Stomach (tissue), 9 donors: ENCODE data around the gene PDE3A. TPM values are rescaled to one million over a fixed set of nuclear protein-coding genes. Genes with fewer than 3 reads are reported as not detected.

ENCODE experiments used
- DNase-seq, 2 donors: peaks; one replicate each; pipeline versions ENCODE4 v3.0.0 to v3.0.0-alpha.2; 2013 to 2019
- H3K27ac ChIP-seq, 5 donors: fragments of 200-600 bp in 4 of 5; sonication (generic) in 4 of 5; one replicate each; pipeline ENCODE4 v1.5.1; 2013 to 2019; ENCODE audit warnings: mild to moderate bottlenecking in 1 of 5, moderate library complexity in 1 of 5
- H3K27me3 ChIP-seq, 3 donors: fragments of 200-600 bp; sonication (generic); one replicate each; pipeline ENCODE4 v1.5.1; 2017 to 2019; ENCODE audit warnings: mixed run types in 1 of 3
- H3K36me3 ChIP-seq, 4 donors: fragments of 200-600 bp; sonication (generic); 1 replicate in 3 of 4; 2 replicates in 1 of 4; pipeline ENCODE4 v1.5.1; 2016 to 2019
- H3K4me1 ChIP-seq, 4 donors: fragments of 200-600 bp; sonication (generic); one replicate each; pipeline ENCODE4 v1.5.1; 2016 to 2019
- H3K4me3 ChIP-seq, 4 donors: fragments of 200-600 bp; sonication (generic) in 3 of 4; one replicate each; pipeline ENCODE4 v1.5.1; 2016 to 2019; ENCODE audit warnings: mild to moderate bottlenecking in 1 of 4
- H3K9me3 ChIP-seq, 4 donors: fragments of 200-600 bp; sonication (generic); one replicate each; pipeline ENCODE4 v1.5.1; 2016 to 2019
- EP300 ChIP-seq: sonication (generic); formaldehyde crosslinking; IDR thresholded peaks from one replicate; pipeline ENCODE4 v1.6.1; 2017; ENCODE audit warnings: antibody characterized with exemption
- POLR2A ChIP-seq, 4 donors: fragments of 450-650 bp; IDR thresholded peaks; one replicate each; pipeline ENCODE4 v1.6.1; 2016; ENCODE audit warnings: antibody characterized with exemption in 4 of 4, control low read depth in 2 of 4, mild to moderate bottlenecking in 1 of 4, moderate library complexity in 1 of 4
- POLR2AphosphoS5 ChIP-seq, 3 donors: sonication (generic); formaldehyde crosslinking; IDR thresholded peaks; one replicate each; pipeline ENCODE4 v1.6.1; 2016; ENCODE audit warnings: antibody characterized with exemption in 3 of 3
- WGBS, 5 donors: extraction: QIAGEN DNeasy Blood & Tissue Kit in 3 of 5; methylation state at CpG; one replicate each; pipeline versions ENCODE4 v1.1.5 to v1.1.7; 2013 to 2018; 5-methylcytosine and 5-hydroxymethylcytosine counted together
- intact Hi-C: fragments of 100-400 bp; cut with DNase I; formaldehyde crosslinking; loops from one replicate; pipeline ENCODE4 v1.15.1; 2023; ENCODE audit warnings: low total_unique reads
- polyA plus RNA-seq, 3 donors: library from polyadenylated mRNA; stranded (reverse); fragments of 200-250 nt; gene quantifications; one replicate each; pipeline ENCODE4 v1.2.3, GENCODE V29; 2013
- total RNA-seq, 5 donors: library from RNA; depleted of rRNA; stranded (reverse); fragments of >200 nt; gene quantifications; one replicate each; pipeline versions ENCODE4 v1.1.0 to v1.2.3, GENCODE V29; 2014 to 2016
- TF ChIP-seq, protein P1 (sequence below), 7 experiments: fragments of 450-650 bp in 4 of 7; fragments of 200-600 bp in 3 of 7; sonication (generic) in 3 of 7; IDR thresholded peaks; one replicate each; pipeline ENCODE4 v1.5.1; 2016 to 2019; ENCODE audit warnings: antibody characterized with exemption in 7 of 7, control low read depth in 2 of 7, mild to moderate bottlenecking in 1 of 7
- donor health status: healthy with polysubstance abuse.
- donor health status: Bipolar disorder and iron deficiency.
- donor health status: healthy.

Gene PDE3A
- total and polyA plus RNA-seq, 8 donors: 0.19 to 50.9 (median 12.0) TPM

DNA sequence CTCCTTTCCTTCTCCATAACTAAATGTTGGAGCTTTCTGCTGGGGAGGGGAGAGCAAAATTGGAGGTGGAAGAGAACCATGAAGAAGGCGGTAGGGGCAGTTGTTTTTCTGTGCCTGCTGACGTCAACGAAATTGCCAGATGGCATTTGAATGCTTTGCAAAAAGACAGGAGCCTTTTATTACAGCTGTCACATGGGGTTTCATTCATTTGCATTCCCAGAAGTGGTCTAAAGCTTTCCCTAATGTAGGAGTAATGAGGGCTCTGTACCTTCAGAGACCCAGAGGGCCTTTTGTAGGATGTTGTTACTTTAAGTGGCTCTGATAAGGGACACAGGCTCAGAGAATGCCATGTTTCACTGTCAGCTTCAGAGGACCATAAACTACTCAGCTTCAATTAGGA, 219.7 kb downstream of the PDE3A start:
- Histone ChIP-seq H3K9me3 (no peaks in the 10 kb centered on the region), H3K4me1 (no peaks in the 10 kb centered on the region), H3K27me3 (no peaks in the 10 kb centered on the region), H3K27ac (no peak overlapping the region), H3K36me3 (no peaks in the 10 kb centered on the region), H3K4me3 (no peak overlapping the region)
- WGBS, 5 donors: 54 to 80% (median 73%) methylated on average over 3 of the region's 3 CpGs
- intact Hi-C loops: no loop called here
- TF ChIP-seq EP300: no peak
- TF ChIP-seq POLR2A (IDR thresholded peaks at IDR 0.05): no peak
- TF ChIP-seq POLR2AphosphoS5 (IDR thresholded peaks at IDR 0.05): no peak
- TF ChIP-seq, protein P1, sequence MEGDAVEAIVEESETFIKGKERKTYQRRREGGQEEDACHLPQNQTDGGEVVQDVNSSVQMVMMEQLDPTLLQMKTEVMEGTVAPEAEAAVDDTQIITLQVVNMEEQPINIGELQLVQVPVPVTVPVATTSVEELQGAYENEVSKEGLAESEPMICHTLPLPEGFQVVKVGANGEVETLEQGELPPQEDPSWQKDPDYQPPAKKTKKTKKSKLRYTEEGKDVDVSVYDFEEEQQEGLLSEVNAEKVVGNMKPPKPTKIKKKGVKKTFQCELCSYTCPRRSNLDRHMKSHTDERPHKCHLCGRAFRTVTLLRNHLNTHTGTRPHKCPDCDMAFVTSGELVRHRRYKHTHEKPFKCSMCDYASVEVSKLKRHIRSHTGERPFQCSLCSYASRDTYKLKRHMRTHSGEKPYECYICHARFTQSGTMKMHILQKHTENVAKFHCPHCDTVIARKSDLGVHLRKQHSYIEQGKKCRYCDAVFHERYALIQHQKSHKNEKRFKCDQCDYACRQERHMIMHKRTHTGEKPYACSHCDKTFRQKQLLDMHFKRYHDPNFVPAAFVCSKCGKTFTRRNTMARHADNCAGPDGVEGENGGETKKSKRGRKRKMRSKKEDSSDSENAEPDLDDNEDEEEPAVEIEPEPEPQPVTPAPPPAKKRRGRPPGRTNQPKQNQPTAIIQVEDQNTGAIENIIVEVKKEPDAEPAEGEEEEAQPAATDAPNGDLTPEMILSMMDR (IDR thresholded peaks at IDR 0.05): no peak
- peak in 1 of 2 donors; percentile 64 for DNase-seq

DNA sequence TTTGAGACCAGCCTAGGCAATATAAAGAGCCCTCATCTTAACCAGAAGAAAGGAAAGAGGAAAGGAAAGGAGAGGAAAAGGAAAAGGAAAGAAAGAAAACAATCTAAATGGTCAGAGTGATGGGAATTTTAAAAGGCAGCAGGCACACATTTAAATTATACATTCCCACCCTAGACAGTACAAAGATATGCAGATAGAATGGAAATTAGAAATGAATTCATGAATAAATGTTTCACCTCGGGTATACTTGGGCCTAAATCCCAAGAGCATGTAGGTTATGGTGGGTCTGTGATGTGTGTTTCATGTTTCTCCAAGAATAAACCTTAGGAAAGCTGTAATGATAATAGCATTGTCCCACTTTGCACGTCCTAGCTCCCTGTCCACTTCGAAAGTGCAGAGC, 222.2 kb downstream of the PDE3A start:
- 63 to 85% (median 79%) methylated on average over 3 of the region's 3 CpGs for WGBS, 5 donors
- Histone ChIP-seq H3K9me3 (no peaks in the 10 kb centered on the region), H3K27me3 (no peaks in the 10 kb centered on the region), H3K27ac (no peak overlapping the region), H3K4me3 (no peak overlapping the region), H3K36me3 (no peaks in the 10 kb centered on the region), H3K4me1 (no peaks in the 10 kb centered on the region)
- TF ChIP-seq POLR2AphosphoS5 (IDR thresholded peaks at IDR 0.05) (no peak), POLR2A (IDR thresholded peaks at IDR 0.05) (no peak), EP300 (no peak)
- TF ChIP-seq, protein P1 (IDR thresholded peaks at IDR 0.05): no peak
- intact Hi-C loops: no loop called here
- DNase-seq: no peak

DNA sequence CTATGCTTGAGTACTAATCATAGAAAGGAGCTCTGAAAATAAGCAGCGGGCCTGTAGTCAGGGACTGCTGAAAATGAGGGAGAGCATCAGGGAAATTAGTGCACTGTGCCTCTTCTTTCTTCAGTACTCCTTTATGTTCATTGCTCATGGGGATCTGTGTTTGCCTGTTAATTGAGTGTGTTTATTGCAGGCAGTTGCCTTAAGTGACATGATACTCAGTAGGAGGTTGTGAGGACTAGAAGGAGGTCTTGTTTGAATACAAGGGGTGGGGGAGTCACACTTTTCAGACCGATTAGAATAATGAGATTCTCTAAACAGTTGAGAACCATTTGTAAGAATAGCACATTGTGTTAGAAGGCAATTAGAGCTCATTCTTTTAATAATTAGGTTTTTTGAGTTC, 224.2 kb downstream of the PDE3A start:
- DNase-seq: no peak
- no peak overlapping the region for H3K4me3 ChIP-seq
- no peaks in the 10 kb centered on the region for H3K27me3 ChIP-seq
- 61 to 79% (median 69%) methylated on average over 2 of the region's 2 CpGs for WGBS, 5 donors
- no peaks in the 10 kb centered on the region for H3K4me1 ChIP-seq
- no peaks in the 10 kb centered on the region for H3K36me3 ChIP-seq
- no peaks in the 10 kb centered on the region for H3K9me3 ChIP-seq
- intact Hi-C loops: no loop called here
- H3K27ac ChIP-seq: no peak overlapping the region
- TF ChIP-seq POLR2AphosphoS5 (IDR thresholded peaks at IDR 0.05) (no peak), EP300 (no peak), POLR2A (IDR thresholded peaks at IDR 0.05) (no peak)
- TF ChIP-seq, protein P1 (IDR thresholded peaks at IDR 0.05): no peak

DNA sequence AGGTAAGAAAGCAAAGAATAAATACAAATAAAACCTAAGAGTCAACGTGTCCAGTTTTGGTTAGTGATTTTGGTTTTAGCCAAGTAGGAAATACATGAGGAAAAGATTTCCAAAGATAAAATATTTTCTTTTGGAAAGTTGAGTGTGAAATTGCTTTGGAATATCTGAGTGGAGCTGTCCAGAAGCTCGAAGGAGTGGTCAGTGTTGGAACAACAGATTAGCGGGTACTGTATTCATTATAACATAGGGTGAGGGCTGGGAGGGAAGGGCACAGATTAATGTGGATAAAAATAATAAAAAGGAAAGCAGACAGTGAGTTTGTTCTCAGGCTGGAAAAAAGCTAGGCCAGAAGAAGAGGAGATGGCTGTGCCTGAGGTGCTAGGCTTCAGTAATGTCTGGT, 225.3 kb downstream of the PDE3A start:
- TF ChIP-seq POLR2AphosphoS5 (IDR thresholded peaks at IDR 0.05): no peak
- TF ChIP-seq, protein P1 (IDR thresholded peaks at IDR 0.05): no peak
- TF ChIP-seq EP300: no peak
- no peak for TF ChIP-seq POLR2A (IDR thresholded peaks at IDR 0.05)
- no peak for DNase-seq
- Histone ChIP-seq H3K27ac (no peak overlapping the region), H3K4me3 (no peak overlapping the region), H3K9me3 (no peaks in the 10 kb centered on the region), H3K27me3 (no peaks in the 10 kb centered on the region), H3K4me1 (no peaks in the 10 kb centered on the region), H3K36me3 (no peaks in the 10 kb centered on the region)
- 58 to 71% (median 61%) methylated on average over 3 of the region's 3 CpGs for WGBS, 5 donors
- intact Hi-C loops: no loop called here
